ENCODE data around the gene RALGPS1. TPM values are rescaled to one million over a fixed set of nuclear protein-coding genes. Genes with fewer than 3 reads are reported as not detected.

RALGPS1 gene
- total RNA-seq, 2 donors from 2014 or later: 7.6 to 18.5 TPM

DNA sequence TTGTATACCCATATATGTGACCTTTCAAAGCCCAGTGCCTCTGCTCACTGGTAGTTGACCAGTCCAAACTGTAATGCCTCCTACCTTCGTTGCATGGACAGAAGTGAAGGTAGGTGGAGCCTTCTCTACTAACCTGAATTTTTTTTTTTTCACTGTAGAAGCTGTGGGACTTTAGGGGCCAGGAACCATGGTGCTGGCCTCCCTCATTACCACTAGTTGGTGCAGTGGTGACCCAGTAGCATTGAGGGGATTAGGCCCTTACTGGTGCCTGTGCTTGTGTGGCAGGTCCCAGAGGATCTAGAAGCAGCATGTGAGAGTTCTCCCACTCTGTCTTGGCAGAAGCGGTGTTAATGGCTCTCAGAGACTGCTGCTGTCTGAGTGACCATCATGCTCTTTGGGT lies 2.3 kb downstream of the RALGPS1 start:
- peaks cover 0 to 6% of the 10 kb centered on the region in 2 donors for H3K4me1 ChIP-seq (ENCODE audit: control insufficient read depth in 1 of 2, low read depth in 2 of 2)
- ATAC-seq (ENCODE audit: insufficient number of reproducible peaks, low FRiP score, low read depth): no peak
- H3K27me3 ChIP-seq (replicated peaks; ENCODE audit: insufficient read depth): no peaks in the 10 kb centered on the region
- no peaks in the 10 kb centered on the region for H3K9me3 ChIP-seq
- no peak overlapping the region for H3K27ac ChIP-seq
- DNase-seq (ENCODE audit: low spot score): no peak
- TF ChIP-seq, protein P1, sequence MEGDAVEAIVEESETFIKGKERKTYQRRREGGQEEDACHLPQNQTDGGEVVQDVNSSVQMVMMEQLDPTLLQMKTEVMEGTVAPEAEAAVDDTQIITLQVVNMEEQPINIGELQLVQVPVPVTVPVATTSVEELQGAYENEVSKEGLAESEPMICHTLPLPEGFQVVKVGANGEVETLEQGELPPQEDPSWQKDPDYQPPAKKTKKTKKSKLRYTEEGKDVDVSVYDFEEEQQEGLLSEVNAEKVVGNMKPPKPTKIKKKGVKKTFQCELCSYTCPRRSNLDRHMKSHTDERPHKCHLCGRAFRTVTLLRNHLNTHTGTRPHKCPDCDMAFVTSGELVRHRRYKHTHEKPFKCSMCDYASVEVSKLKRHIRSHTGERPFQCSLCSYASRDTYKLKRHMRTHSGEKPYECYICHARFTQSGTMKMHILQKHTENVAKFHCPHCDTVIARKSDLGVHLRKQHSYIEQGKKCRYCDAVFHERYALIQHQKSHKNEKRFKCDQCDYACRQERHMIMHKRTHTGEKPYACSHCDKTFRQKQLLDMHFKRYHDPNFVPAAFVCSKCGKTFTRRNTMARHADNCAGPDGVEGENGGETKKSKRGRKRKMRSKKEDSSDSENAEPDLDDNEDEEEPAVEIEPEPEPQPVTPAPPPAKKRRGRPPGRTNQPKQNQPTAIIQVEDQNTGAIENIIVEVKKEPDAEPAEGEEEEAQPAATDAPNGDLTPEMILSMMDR (IDR thresholded peaks at IDR 0.05): no peak
- no peaks in the 10 kb centered on the region for H3K36me3 ChIP-seq
- no peak overlapping the region for H3K4me3 ChIP-seq

DNA sequence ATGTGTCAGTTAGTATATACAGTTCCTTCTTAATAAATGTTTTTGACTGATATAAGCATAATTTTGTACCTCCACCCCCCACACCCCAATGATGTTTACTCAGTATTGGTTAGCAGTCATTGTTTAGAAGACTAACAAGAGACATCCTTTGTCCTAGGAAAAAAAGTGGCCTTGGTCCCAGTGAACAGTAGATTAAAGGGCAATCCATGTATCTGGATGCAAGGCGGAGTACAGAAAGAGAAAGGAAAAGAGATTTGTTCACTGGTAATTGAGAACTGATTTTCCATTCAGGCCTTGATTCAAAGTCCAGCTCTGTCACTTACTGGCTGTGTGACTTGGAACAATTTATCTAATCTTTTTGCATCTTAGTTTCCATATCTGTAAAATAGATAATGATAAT lies 4.6 kb downstream of the RALGPS1 start:
- no peaks in the 10 kb centered on the region for H3K9me3 ChIP-seq
- ATAC-seq (ENCODE audit: insufficient number of reproducible peaks, low FRiP score, low read depth): no peak
- no peaks in the 10 kb centered on the region for H3K27me3 ChIP-seq (replicated peaks; ENCODE audit: insufficient read depth)
- H3K4me1 ChIP-seq (ENCODE audit: control insufficient read depth in 1 of 2, low read depth in 2 of 2): peaks cover 0 to 6% of the 10 kb centered on the region in 2 donors
- no peak for DNase-seq (ENCODE audit: low spot score)
- TF ChIP-seq, protein P1 (IDR thresholded peaks at IDR 0.05): no peak
- H3K27ac ChIP-seq: no peak overlapping the region
- no peak overlapping the region for H3K4me3 ChIP-seq
- H3K36me3 ChIP-seq: no peaks in the 10 kb centered on the region

DNA sequence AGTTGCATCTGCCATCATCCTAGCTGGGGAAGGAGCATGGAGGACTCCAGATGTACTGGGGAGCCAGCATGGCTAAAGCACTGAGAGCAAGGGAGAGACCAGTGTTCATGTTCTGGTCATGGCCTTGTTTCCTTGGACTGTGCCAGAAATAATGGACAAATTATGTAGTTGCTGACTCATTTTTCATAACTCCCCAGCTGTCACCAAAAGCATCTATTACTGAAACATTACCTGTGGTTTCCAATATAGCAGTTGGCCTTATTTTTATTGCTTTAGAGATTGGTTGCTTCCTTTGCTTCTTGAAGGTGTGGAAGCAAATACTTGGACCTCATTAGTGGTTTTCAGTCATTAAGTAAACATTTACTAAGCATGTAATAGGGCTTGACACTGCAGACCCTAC lies 11.3 kb downstream of the RALGPS1 start:
- H3K27ac ChIP-seq: no peak overlapping the region
- DNase-seq (ENCODE audit: low spot score): no peak

DNA sequence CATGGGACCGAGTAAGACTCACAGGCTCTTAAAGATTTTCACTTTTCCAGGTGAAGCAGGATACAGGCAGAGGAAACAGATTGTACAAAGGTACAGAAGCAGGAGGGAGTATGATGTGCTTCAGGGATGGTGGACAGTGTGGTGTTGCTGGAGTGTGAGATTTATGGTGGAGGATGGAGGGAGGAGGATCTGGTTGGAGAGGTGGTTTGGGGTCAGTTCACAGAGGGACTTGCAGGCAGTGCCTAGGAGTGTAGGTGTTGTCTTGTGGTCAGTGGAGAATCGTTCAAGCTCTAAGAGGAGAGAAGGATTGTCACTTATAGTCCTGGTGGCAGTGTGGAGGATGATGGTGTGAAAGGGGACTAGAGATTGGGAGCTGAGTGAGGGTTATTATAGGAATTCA lies 11.8 kb downstream of the RALGPS1 start:
- Histone ChIP-seq H3K4me3 (no peak overlapping the region), H3K36me3 (no peaks in the 10 kb centered on the region), H3K27me3 (replicated peaks; ENCODE audit: insufficient read depth) (no peaks in the 10 kb centered on the region), H3K4me1 (ENCODE audit: control insufficient read depth in 1 of 2, low read depth in 2 of 2) (no peaks in the 10 kb centered on the region), H3K27ac (no peak overlapping the region), H3K9me3 (no peaks in the 10 kb centered on the region)
- TF ChIP-seq, protein P1 (IDR thresholded peaks at IDR 0.05): no peak
- ATAC-seq (ENCODE audit: insufficient number of reproducible peaks, low FRiP score, low read depth) (no peak), DNase-seq (ENCODE audit: low spot score) (no peak)

More for the DNA sequence above, 11.3 kb downstream of the RALGPS1 start:
- Histone ChIP-seq H3K9me3 (no peaks in the 10 kb centered on the region), H3K36me3 (no peaks in the 10 kb centered on the region), H3K4me3 (no peak overlapping the region), H3K27me3 (replicated peaks; ENCODE audit: insufficient read depth) (no peaks in the 10 kb centered on the region), H3K4me1 (ENCODE audit: control insufficient read depth in 1 of 2, low read depth in 2 of 2) (no peaks in the 10 kb centered on the region)
- ATAC-seq (ENCODE audit: insufficient number of reproducible peaks, low FRiP score, low read depth): no peak
- TF ChIP-seq, protein P1 (IDR thresholded peaks at IDR 0.05): no peak

DNA sequence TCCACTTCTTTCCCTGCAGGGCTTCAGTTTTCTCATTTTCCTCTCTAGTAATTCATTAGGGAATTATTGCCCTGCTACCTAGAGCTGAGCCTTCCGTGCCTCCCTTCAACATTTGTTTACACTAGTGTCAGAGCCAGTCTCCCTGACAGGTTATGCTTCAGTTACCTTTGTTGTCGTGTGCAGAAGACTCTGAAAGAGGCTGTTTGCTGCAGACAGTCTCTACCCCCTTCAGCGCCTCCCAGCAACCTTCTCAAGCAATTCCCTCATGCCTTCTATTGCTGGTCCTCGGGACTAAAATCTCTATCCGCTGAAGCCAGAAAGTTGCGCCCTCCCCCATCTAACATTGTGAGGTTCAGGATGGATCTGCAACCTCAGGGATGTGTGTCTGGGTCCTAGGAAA lies 12.8 kb downstream of the RALGPS1 start:
- TF ChIP-seq, protein P1 (IDR thresholded peaks at IDR 0.05): no peak
- no peaks in the 10 kb centered on the region for H3K27me3 ChIP-seq (replicated peaks; ENCODE audit: insufficient read depth)
- ATAC-seq (ENCODE audit: insufficient number of reproducible peaks, low FRiP score, low read depth): no peak
- DNase-seq (ENCODE audit: low spot score): no peak
- H3K9me3 ChIP-seq: no peaks in the 10 kb centered on the region
- H3K4me1 ChIP-seq (ENCODE audit: control insufficient read depth in 1 of 2, low read depth in 2 of 2): no peaks in the 10 kb centered on the region
- no peak overlapping the region for H3K4me3 ChIP-seq
- no peak overlapping the region for H3K27ac ChIP-seq
- no peaks in the 10 kb centered on the region for H3K36me3 ChIP-seq
